Upper lobe of left lung (tissue), 4 donors: ENCODE results near the gene NBPF4.

Experiments
- CTCF ChIP-seq, 6 experiments: fragments of 450-650 bp in 4 of 6; fragments of 200-600 bp in 2 of 6; sonication (generic) in 2 of 6; IDR thresholded peaks; one replicate each; pipeline ENCODE4 v1.5.1; 2016 to 2019; ENCODE audit warnings: antibody characterized with exemption in 6 of 6
- EP300 ChIP-seq, 4 donors: sonication (generic); formaldehyde crosslinking; IDR thresholded peaks; one replicate each; pipeline ENCODE4 v1.5.1; 2017; ENCODE audit warnings: antibody characterized with exemption in 4 of 4, control low read depth in 2 of 4
- POLR2A ChIP-seq, 4 donors: fragments of 450-650 bp; IDR thresholded peaks; one replicate each; pipeline ENCODE4 v1.5.1; 2016 to 2017; ENCODE audit warnings: antibody characterized with exemption in 4 of 4, mild to moderate bottlenecking in 2 of 4
- POLR2AphosphoS5 ChIP-seq, 2 donors: sonication (generic); formaldehyde crosslinking; IDR thresholded peaks; one replicate each; pipeline ENCODE4 v1.5.1; 2017; ENCODE audit warnings: antibody characterized with exemption in 2 of 2

GRCh38 chr1:108193333-108193732 is 50.5 kb downstream of the NBPF4 start:
- TF ChIP-seq POLR2A (IDR thresholded peaks at IDR 0.05), result no peak
- TF ChIP-seq CTCF (IDR thresholded peaks at IDR 0.05), result no peak
- TF ChIP-seq POLR2AphosphoS5 (IDR thresholded peaks at IDR 0.05), result no peak
- no peak for TF ChIP-seq EP300 (IDR thresholded peaks at IDR 0.05)
